ENCODE measurements around the gene HUNK. TPM values are rescaled to one million over a fixed set of nuclear protein-coding genes. Genes with fewer than 3 reads are reported as not detected.

Gene HUNK
- total RNA-seq, 6 experiments from 2014 or later, result 0.12 to 0.64 (median 0.32) TPM

DNA sequence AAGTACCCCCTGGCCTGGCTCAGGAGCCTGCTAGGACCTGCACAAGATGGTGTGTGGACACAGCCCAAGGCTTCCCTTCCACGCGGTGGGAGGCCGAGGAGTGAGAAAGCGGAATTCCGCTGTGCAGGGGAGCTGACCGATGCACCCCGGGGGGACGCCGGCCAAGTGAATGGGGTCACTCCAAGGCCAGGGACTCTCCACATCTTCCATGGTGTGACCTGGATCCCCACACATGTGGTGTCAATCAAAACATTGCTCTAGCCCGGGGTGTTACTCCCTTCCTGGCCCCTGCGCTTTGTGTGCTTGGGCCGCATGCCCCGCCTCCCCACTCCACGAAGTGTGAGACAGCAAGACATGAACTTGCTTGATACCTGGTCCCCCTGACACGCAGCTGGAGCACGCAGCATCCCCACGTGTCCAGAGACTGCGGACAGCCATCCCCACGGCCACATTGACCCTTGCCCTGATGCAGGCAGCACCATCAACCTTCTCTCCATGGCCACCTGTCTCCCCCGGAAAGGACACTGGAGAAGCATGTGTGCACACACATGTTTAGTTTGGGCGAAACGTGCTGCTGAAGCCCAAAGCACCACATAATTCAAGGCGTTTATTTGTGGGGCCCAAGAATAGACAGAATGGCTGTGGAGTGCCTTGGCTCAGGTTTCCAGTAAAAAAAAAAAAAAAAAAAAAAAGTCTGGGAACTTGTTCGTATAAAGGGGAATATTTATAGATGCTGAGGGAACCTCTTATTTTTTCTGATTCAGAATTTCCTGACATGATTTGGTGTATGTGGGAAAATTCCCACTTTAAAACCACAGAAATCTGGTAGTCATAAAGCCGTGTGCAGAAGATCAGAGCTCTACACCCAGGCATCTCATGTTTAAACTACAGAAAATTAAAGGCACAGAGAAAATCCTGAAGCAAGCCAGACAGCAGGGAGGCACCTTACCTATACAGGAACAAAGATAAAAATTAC lies 171.7 kb downstream of the HUNK start:
- intact Hi-C loops (cut with DNase I), result no loop called here
- Histone ChIP-seq H3K27ac (no peak overlapping the region), H3K4me3 (no peak overlapping the region), H3K27me3 (no peaks in the 10 kb centered on the region), H3K4me1 (no peaks in the 10 kb centered on the region), H3K9me3 (no peaks in the 10 kb centered on the region), H3K36me3 (no peaks in the 10 kb centered on the region)
- DNase-seq (no peak), ATAC-seq (no peak)
- TF ChIP-seq POLR2A (IDR thresholded peaks at IDR 0.05), result no peak
- TF ChIP-seq, protein P1, sequence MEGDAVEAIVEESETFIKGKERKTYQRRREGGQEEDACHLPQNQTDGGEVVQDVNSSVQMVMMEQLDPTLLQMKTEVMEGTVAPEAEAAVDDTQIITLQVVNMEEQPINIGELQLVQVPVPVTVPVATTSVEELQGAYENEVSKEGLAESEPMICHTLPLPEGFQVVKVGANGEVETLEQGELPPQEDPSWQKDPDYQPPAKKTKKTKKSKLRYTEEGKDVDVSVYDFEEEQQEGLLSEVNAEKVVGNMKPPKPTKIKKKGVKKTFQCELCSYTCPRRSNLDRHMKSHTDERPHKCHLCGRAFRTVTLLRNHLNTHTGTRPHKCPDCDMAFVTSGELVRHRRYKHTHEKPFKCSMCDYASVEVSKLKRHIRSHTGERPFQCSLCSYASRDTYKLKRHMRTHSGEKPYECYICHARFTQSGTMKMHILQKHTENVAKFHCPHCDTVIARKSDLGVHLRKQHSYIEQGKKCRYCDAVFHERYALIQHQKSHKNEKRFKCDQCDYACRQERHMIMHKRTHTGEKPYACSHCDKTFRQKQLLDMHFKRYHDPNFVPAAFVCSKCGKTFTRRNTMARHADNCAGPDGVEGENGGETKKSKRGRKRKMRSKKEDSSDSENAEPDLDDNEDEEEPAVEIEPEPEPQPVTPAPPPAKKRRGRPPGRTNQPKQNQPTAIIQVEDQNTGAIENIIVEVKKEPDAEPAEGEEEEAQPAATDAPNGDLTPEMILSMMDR (IDR thresholded peaks at IDR 0.05), result no peak
- WGBS (ENCODE audit: insufficient coverage, low coverage, low lambda C conversion rate, missing lambda C conversion rate), result 57% methylated on average over 5 of the region's 25 CpGs

DNA sequence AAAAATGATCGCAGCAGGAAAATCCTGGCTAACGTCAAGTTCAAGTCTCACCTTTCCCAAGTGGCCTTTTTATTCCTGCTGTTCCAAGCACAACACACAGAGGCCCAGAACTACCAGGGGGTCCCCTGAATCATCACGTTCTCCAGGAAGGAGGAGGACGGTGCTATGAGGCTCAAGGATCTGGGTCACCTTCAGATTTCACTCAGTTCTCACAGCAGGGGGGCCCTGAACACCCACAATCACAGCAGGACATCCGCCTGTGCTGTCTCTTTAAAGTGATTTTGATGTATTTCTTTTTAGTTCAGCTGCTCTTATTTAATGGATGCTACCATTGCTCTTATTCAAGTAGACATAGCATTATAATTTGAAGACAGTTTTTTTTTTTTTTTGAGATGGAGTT lies 173.4 kb downstream of the HUNK start:
- DNase-seq, result no peak
- H3K4me1 ChIP-seq, result no peaks in the 10 kb centered on the region
- 60% methylated on average over 5 of the region's 5 CpGs for whole genome bisulfite sequencing (ENCODE audit: insufficient coverage, low coverage, low lambda C conversion rate, missing lambda C conversion rate)
- intact Hi-C loops (cut with DNase I), result no loop called here
- H3K9me3 ChIP-seq, result no peaks in the 10 kb centered on the region
- H3K27me3 ChIP-seq, result no peaks in the 10 kb centered on the region
- ATAC-seq, result no peak
- H3K4me3 ChIP-seq, result no peak overlapping the region
- TF ChIP-seq, protein P1 (IDR thresholded peaks at IDR 0.05), result no peak
- TF ChIP-seq POLR2A (IDR thresholded peaks at IDR 0.05), result no peak
- H3K27ac ChIP-seq, result no peak overlapping the region
- H3K36me3 ChIP-seq, result no peaks in the 10 kb centered on the region

DNA sequence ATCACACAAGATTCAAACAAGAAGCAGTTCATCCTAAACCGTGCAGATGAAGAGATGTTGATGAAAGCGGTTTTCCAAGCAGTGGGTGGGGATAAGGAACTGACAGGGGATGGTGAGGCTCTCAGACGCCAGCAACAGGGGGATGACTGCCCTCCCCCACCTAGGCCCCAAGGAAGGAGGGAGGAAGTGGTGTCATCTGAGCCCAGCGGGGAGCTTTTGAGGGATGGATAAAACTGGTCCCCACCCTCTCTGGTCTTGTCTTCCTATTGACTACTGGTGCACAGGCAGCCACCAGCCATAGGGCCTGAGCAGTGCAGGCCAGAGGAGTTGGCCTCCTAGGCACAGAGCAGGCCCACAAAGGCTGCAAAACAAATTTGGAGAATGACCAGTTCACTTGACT lies 175.5 kb downstream of the HUNK start:
- no peaks in the 10 kb centered on the region for H3K9me3 ChIP-seq
- H3K27me3 ChIP-seq, result no peaks in the 10 kb centered on the region
- intact Hi-C loops (cut with DNase I), result no loop called here
- H3K4me3 ChIP-seq, result no peak overlapping the region
- no peak for DNase-seq
- no peaks in the 10 kb centered on the region for H3K36me3 ChIP-seq
- no peaks in the 10 kb centered on the region for H3K4me1 ChIP-seq
- ATAC-seq, result peak in 1 of 4 donors; percentile 20
- TF ChIP-seq, protein P1 (IDR thresholded peaks at IDR 0.05), result no peak
- TF ChIP-seq POLR2A (IDR thresholded peaks at IDR 0.05), result no peak
- 0% methylated on average over 1 of the region's 4 CpGs for WGBS (ENCODE audit: insufficient coverage, low coverage, low lambda C conversion rate, missing lambda C conversion rate)
- H3K27ac ChIP-seq, result no peak overlapping the region

Other genes with a start within 250 kb of the HUNK start
- 1,000 to 10,000 TPM in 1 of 6 experiments, 100 to 1,000 TPM in 5; 398 to 1,176 (median 518) TPM for gene SOD1, start 213.3 kb upstream of the HUNK start, total RNA-seq
- 10 to 100 TPM; 10.1 to 18.5 (median 13.7) TPM for gene SCAF4, start 140.9 kb upstream of the HUNK start, total RNA-seq

Measured in right lobe of liver (tissue), 6 donors.